ENCODE measurements around the gene LRRC43. TPM values are rescaled to one million over a fixed set of nuclear protein-coding genes. Genes with fewer than 3 reads are reported as not detected.

LRRC43 gene
- total and polyA plus RNA-seq, 10 of the 15 experiments (the other 5 are each of a cell fraction or from before 2014, with no cell fraction given), result 0.23 TPM; not detected in 9

DNA sequence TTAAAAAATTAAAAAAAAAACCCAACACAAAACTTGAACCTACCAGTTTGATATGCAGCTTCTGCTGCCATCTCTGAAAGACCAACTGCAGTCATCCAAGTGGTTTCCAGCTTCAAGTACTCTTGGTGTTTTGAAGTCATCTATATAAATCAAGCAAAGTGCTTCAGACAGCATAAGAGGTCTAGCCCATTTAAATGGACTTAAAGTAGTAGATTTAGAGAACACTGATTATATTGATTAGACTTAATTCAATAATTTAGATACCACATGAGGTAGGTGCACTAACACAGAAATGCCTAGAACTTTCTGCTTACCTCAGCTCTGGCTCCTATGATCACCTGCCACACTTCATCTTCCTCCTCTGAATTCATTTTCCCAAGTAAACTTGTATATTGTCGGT lies 33.5 kb downstream of the LRRC43 start:
- Histone ChIP-seq H3K79me2 (ENCODE audit: control insufficient read depth, insufficient read depth, low read length) (no peaks in the 10 kb centered on the region), H2AFZ (ENCODE audit: control insufficient read depth, low read depth, low read length) (no peak overlapping the region), H4K20me1 (ENCODE audit: control insufficient read depth, insufficient read depth) (no peaks in the 10 kb centered on the region), H3K27ac (ENCODE audit: control insufficient read depth, insufficient read depth) (no peak overlapping the region), H3K9ac (ENCODE audit: control insufficient read depth, insufficient read depth, low read length) (no peak overlapping the region), H3K4me2 (ENCODE audit: control insufficient read depth, insufficient read depth) (no peak overlapping the region), H3K9me3 (replicated peaks; ENCODE audit: control insufficient read depth, insufficient read depth, low read length) (no peaks in the 10 kb centered on the region), H3K4me1 (ENCODE audit: control insufficient read depth, insufficient read depth, low read length) (no peaks in the 10 kb centered on the region; the same call in 1 of the 2 replicates), H3K27me3 (replicated peaks in 1 of 2; ENCODE audit: control insufficient read depth in 2 of 2, insufficient read depth in 2 of 2, low read length in 1 of 2) (no peaks in the 10 kb centered on the region), H3K36me3 (ENCODE audit: control insufficient read depth in 2 of 2, insufficient read depth in 2 of 2, low read length in 1 of 2) (peaks cover 7 to 26% of the 10 kb centered on the region in 2 experiments), H3K4me3 (no peak overlapping the region)
- POLR2A ChIA-PET, result interaction anchor here (0.5 kb wide), 1 partner anchor 65 kb away, joined by 3 read pairs; no protein-coding TSS in a partner anchor
- no peak for FAIRE-seq
- no TSS peak for BruUV-seq (replicated peaks)
- SMC1A ChIA-PET (ENCODE audit: uncharacterized antibody, unreplicated experiment), result no interaction called here
- DNase-seq (ENCODE audit: low read depth, low spot score), result no peak
- 100% methylated on average over 1 of the region's 1 CpG for WGBS (ENCODE audit: insufficient coverage, insufficient replicate concordance, low lambda C conversion rate, missing lambda C conversion rate)
- in situ Hi-C loops (cut with MboI) (no loop called here), intact Hi-C loops (cut with micrococcal nuclease; ENCODE audit: unreplicated experiment) (no loop called here)
- TF ChIP-seq TBL1XR1 (IDR thresholded peaks at IDR 0.05; ENCODE audit: low read depth, low read length) (no peak), ZBED1 (IDR thresholded peaks at IDR 0.05; ENCODE audit: borderline replicate concordance) (no peak), MYB (IDR thresholded peaks at IDR 0.05; ENCODE audit: borderline replicate concordance, low read depth, low read length) (no peak), NR2C2 (IDR thresholded peaks at IDR 0.05; ENCODE audit: borderline replicate concordance, control insufficient read depth, insufficient read length, low read depth) (no peak), SMAD1 (IDR thresholded peaks at IDR 0.05; ENCODE audit: low read depth, partially characterized antibody) (no peak), BACH1 (IDR thresholded peaks at IDR 0.05; ENCODE audit: borderline replicate concordance) (no peak), CREB1 (IDR thresholded peaks at IDR 0.05; ENCODE audit: low read depth) (no peak), MXI1 (IDR thresholded peaks at IDR 0.05; ENCODE audit: low read depth, low read length) (no peak), EED (IDR thresholded peaks at IDR 0.05; ENCODE audit: low read depth) (no peak), CBX5 (IDR thresholded peaks at IDR 0.05; ENCODE audit: low read depth) (no peak)
- TF ChIP-seq, protein P1, sequence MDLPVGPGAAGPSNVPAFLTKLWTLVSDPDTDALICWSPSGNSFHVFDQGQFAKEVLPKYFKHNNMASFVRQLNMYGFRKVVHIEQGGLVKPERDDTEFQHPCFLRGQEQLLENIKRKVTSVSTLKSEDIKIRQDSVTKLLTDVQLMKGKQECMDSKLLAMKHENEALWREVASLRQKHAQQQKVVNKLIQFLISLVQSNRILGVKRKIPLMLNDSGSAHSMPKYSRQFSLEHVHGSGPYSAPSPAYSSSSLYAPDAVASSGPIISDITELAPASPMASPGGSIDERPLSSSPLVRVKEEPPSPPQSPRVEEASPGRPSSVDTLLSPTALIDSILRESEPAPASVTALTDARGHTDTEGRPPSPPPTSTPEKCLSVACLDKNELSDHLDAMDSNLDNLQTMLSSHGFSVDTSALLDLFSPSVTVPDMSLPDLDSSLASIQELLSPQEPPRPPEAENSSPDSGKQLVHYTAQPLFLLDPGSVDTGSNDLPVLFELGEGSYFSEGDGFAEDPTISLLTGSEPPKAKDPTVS (IDR thresholded peaks at IDR 0.05; ENCODE audit: low read depth, low read length), result no peak
- CTCF ChIA-PET, result interaction anchor here (1.1 to 1.6 kb wide), 3 partner anchors 15 to 93 kb away, joined by 3 to 6 read pairs (median 3); no protein-coding TSS in a partner anchor
- RAD21 ChIA-PET (ENCODE audit: unreplicated experiment), result no interaction called here
- no peak for ATAC-seq

Measured in GM12878 (cell line).